Endothelial cell of umbilical vein (primary cell): ENCODE measurements around the gene PID1. TPM values are rescaled to one million over a fixed set of nuclear protein-coding genes. Genes with fewer than 3 reads are reported as not detected.

Source experiments
- BruUV-seq: library from RNA; stranded (reverse); fragments of 400-500 nt; replicated peaks from 2 replicates; lab custom pipeline; 2021; lab: Mats Ljungman, UMichigan
- CTCF ChIA-PET: fragments of 300-600, 350-600 bp; sonication (Branson Sonifier 250); formaldehyde crosslinking; loops from one replicate; lab custom pipeline; 2021; ENCODE audit warnings: antibody characterized with exemption, inconsistent platforms; lab: Charles Lee
- POLR2A ChIA-PET: fragments of 300-600, 350-600 bp; sonication (Branson Sonifier 250); formaldehyde crosslinking; loops from one replicate; lab custom pipeline; 2021; ENCODE audit warnings: antibody characterized with exemption, inconsistent platforms; lab: Charles Lee
- DNase-seq: peaks from one replicate; pipeline ENCODE4 v3.0.0-alpha.2; 2011; ENCODE audit warnings: low read depth, low spot score
- FAIRE-seq: peaks from 2 replicates; lab custom pipeline; 2011; peaks lifted over from hg19 to GRCh38; lab: Jason Lieb, UNC
- H2AFZ ChIP-seq: 2 replicates; pipeline ENCODE4 v1.6.0; 2012; ENCODE audit warnings: low read depth, low read length, control low read depth, inconsistent platforms
- H3K27ac ChIP-seq: 2 replicates; pipeline ENCODE4 v1.5.1; 2011; ENCODE audit warnings: low read depth, mild to moderate bottlenecking, control low read depth, low read length, moderate library complexity; ENCODE audit not compliant: insufficient read depth
- H3K27me3 ChIP-seq, 2 experiments: 2 replicates each; pipeline versions ENCODE4 v1.6.0 to v1.6.1; 2011; ENCODE audit warnings: low read length in 2 of 2, mixed read lengths in 1 of 2; ENCODE audit not compliant: control insufficient read depth in 2 of 2, insufficient read depth in 2 of 2
- H3K36me3 ChIP-seq, 2 experiments: 2 replicates in 1 of 2; 3 replicates in 1 of 2; pipeline ENCODE4 v1.5.1; 2011; ENCODE audit warnings: low read length in 2 of 2, mild to moderate bottlenecking in 1 of 2, moderate library complexity in 1 of 2; ENCODE audit not compliant: control insufficient read depth in 2 of 2, insufficient read depth in 2 of 2; ENCODE audit errors: extremely low read depth in 1 of 2
- H3K4me1 ChIP-seq: 3 replicates; pipeline ENCODE4 v1.5.1; 2011; ENCODE audit warnings: mild to moderate bottlenecking, low read length; ENCODE audit not compliant: control insufficient read depth, insufficient read depth; ENCODE audit errors: extremely low read depth
- H3K4me2 ChIP-seq: 2 replicates; pipeline ENCODE4 v1.6.1; 2011; ENCODE audit warnings: low read length, control low read depth, mixed read lengths; ENCODE audit not compliant: insufficient read depth
- H3K4me3 ChIP-seq, 3 experiments: fragments of 200-600 bp in 1 of 3; sonication (generic), shearing (Covaris generic) in 1 of 3; replicated peaks in 1 of 3; 2 replicates each; pipeline ENCODE4 v1.5.1; 2011 to 2016; ENCODE audit warnings: control low read depth in 3 of 3, low read length in 3 of 3, mild to moderate bottlenecking in 2 of 3, inconsistent platforms in 1 of 3, low read depth in 1 of 3, moderate library complexity in 1 of 3; ENCODE audit not compliant: insufficient read depth in 1 of 3
- H3K79me2 ChIP-seq: 2 replicates; pipeline ENCODE4 v1.6.0; 2012; ENCODE audit warnings: low read length, inconsistent platforms; ENCODE audit not compliant: control insufficient read depth, insufficient read depth
- H3K9ac ChIP-seq: replicated peaks from 2 replicates; pipeline ENCODE3; 2011; ENCODE audit warnings: low read length, control low read depth; ENCODE audit not compliant: insufficient read depth; ENCODE audit errors: extremely low read depth
- H3K9me1 ChIP-seq: replicated peaks from 3 replicates; pipeline ENCODE4 v1.6.0; 2011; ENCODE audit warnings: mild to moderate bottlenecking, low read length; ENCODE audit not compliant: control insufficient read depth, insufficient read depth; ENCODE audit errors: extremely low read depth
- H3K9me3 ChIP-seq: replicated peaks from 2 replicates; pipeline ENCODE4 v1.5.1; 2012; ENCODE audit warnings: low read length, inconsistent platforms; ENCODE audit not compliant: control insufficient read depth, insufficient read depth
- H4K20me1 ChIP-seq: replicated peaks from 2 replicates; pipeline ENCODE3; 2011; ENCODE audit warnings: mild to moderate bottlenecking, low read length; ENCODE audit not compliant: control insufficient read depth, insufficient read depth; ENCODE audit errors: extremely low read depth
- EZH2 ChIP-seq: IDR thresholded peaks from 2 replicates; pipeline ENCODE4 v1.6.1; 2012; ENCODE audit warnings: borderline replicate concordance, low read depth, mild to moderate bottlenecking, moderate library complexity, low read length, inconsistent platforms; ENCODE audit not compliant: severe bottlenecking
- FOS ChIP-seq: IDR thresholded peaks from 2 replicates; pipeline ENCODE4 v1.6.1; 2011; ENCODE audit warnings: mild to moderate bottlenecking, low read length, moderate library complexity, borderline replicate concordance; ENCODE audit not compliant: insufficient read depth
- GATA2 ChIP-seq: IDR thresholded peaks from 2 replicates; pipeline ENCODE4 v1.7.0; 2011; ENCODE audit warnings: low read depth, mild to moderate bottlenecking, moderate library complexity, mixed read lengths, low read length; ENCODE audit not compliant: insufficient read length, insufficient read depth
- JUN ChIP-seq: IDR thresholded peaks from 2 replicates; pipeline ENCODE4 v1.6.1; 2011; ENCODE audit warnings: borderline replicate concordance, low read depth; ENCODE audit not compliant: insufficient read length, insufficient read depth
- MYC ChIP-seq: IDR thresholded peaks from one replicate; pipeline ENCODE4 v1.6.1; 2011; ENCODE audit warnings: mild to moderate bottlenecking, low read depth, low read length
- POLR2A ChIP-seq: IDR thresholded peaks from 2 replicates; pipeline ENCODE4 v1.6.1; 2012; ENCODE audit warnings: low read depth, mild to moderate bottlenecking, control low read depth, low read length
- POLR2AphosphoS5 ChIP-seq: IDR thresholded peaks from 2 replicates; pipeline ENCODE4 v1.6.1; 2012; ENCODE audit warnings: low read depth, mild to moderate bottlenecking, control low read depth, low read length, moderate library complexity; ENCODE audit not compliant: insufficient read depth
- dilution Hi-C: fragments of 300-500 bp; cut with MboI; formaldehyde crosslinking; loops from one replicate; pipeline ENCODE4 v1.15.0; 2019; ENCODE audit warnings: low sequenced_read_pairs; ENCODE audit not compliant: extremely low pct_ligation_motif_present
- intact Hi-C: fragments of 100-400 bp; cut with micrococcal nuclease; formaldehyde crosslinking; loops from one replicate; pipeline ENCODE4 v1.10.0; 2022
- polyA plus RNA-seq, 4 experiments: library from polyadenylated mRNA; depleted of rRNA in 3 of 4; stranded (reverse) in 3 of 4; unstranded in 1 of 4; fragments of >200 nt; gene quantifications; 2 replicates each; pipeline versions ENCODE4 v1.2.1 to v1.2.3, GENCODE V29; 2011 to 2012; ENCODE audit warnings: missing spikeins in 1 of 4
- total RNA-seq: library from RNA; stranded (reverse); gene quantifications from 2 replicates; pipeline ENCODE4 v1.2.3, GENCODE V29; 2021
- TF ChIP-seq, protein P1 (sequence below), 2 donors: IDR thresholded peaks; 1 replicate in 1 of 2; 2 replicates in 1 of 2; pipeline ENCODE4 v1.5.1; 2011; ENCODE audit warnings: low read length in 2 of 2, mild to moderate bottlenecking in 2 of 2, moderate library complexity in 2 of 2, control low read depth in 1 of 2, inconsistent platforms in 1 of 2, low read depth in 1 of 2; ENCODE audit not compliant: insufficient read depth in 1 of 2; ENCODE audit errors: extremely low read depth in 1 of 2
- TF ChIP-seq, protein P2 (sequence below): IDR thresholded peaks from 2 replicates; pipeline ENCODE4 v1.6.1; 2011; ENCODE audit not compliant: insufficient read depth, insufficient read length

Gene PID1
- total and polyA plus RNA-seq, 2 donors (not counting 3 experiments of a cell fraction or from before 2014, with no cell fraction given) = not detected

DNA sequence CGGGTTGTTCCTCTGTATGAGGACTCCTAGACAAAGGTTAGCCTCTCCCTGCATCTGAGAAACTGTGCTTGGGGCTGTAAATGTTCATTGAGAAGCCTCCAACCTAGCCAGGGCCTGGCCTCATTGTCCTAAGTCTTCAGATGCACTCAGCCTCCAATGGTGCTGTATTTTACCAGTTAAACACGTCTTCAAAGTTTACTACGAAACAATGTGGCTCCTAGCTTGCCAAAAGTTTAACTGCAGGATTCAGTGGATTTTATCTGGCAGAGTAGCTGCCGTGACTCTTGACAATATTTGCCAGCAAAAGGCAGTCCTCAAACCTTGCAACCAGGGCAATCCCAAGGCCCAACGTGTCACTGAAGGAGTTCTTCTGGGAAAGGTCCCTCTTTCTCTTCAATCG lies 1.1 kb downstream of the PID1 start:
- H3K9me3 ChIP-seq = no peaks in the 10 kb centered on the region
- H3K27ac ChIP-seq = no peak overlapping the region
- DNase-seq (no peak), FAIRE-seq (no peak)
- ChIA-PET POLR2A (no interaction called here), CTCF (interaction anchor here (0.6 to 1.4 kb wide), 2 partner anchors 53 to 1379 kb away, joined by 3 to 5 read pairs; no protein-coding TSS in a partner anchor)
- no peaks in the 10 kb centered on the region for H3K9me1 ChIP-seq
- H4K20me1 ChIP-seq = no peaks in the 10 kb centered on the region
- no peaks in the 10 kb centered on the region for H3K27me3 ChIP-seq
- TF ChIP-seq, protein P1, sequence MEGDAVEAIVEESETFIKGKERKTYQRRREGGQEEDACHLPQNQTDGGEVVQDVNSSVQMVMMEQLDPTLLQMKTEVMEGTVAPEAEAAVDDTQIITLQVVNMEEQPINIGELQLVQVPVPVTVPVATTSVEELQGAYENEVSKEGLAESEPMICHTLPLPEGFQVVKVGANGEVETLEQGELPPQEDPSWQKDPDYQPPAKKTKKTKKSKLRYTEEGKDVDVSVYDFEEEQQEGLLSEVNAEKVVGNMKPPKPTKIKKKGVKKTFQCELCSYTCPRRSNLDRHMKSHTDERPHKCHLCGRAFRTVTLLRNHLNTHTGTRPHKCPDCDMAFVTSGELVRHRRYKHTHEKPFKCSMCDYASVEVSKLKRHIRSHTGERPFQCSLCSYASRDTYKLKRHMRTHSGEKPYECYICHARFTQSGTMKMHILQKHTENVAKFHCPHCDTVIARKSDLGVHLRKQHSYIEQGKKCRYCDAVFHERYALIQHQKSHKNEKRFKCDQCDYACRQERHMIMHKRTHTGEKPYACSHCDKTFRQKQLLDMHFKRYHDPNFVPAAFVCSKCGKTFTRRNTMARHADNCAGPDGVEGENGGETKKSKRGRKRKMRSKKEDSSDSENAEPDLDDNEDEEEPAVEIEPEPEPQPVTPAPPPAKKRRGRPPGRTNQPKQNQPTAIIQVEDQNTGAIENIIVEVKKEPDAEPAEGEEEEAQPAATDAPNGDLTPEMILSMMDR (IDR thresholded peaks at IDR 0.05; ENCODE audit: extremely low read depth in 1 of 2, insufficient read depth in 1 of 2, low read depth in 1 of 2, low read length in 2 of 2) = no peak
- no peak for TF ChIP-seq JUN
- TF ChIP-seq GATA2 = no peak
- no peaks in the 10 kb centered on the region for H3K79me2 ChIP-seq
- no peak overlapping the region for H3K9ac ChIP-seq
- H2AFZ ChIP-seq = no peak overlapping the region
- dilution Hi-C loops (no loop called here), intact Hi-C loops (no loop called here)
- no peak overlapping the region for H3K4me3 ChIP-seq
- no peaks in the 10 kb centered on the region for H3K4me1 ChIP-seq
- BruUV-seq = no TSS peak
- H3K4me2 ChIP-seq = no peak overlapping the region
- H3K36me3 ChIP-seq = no peaks in the 10 kb centered on the region

DNA sequence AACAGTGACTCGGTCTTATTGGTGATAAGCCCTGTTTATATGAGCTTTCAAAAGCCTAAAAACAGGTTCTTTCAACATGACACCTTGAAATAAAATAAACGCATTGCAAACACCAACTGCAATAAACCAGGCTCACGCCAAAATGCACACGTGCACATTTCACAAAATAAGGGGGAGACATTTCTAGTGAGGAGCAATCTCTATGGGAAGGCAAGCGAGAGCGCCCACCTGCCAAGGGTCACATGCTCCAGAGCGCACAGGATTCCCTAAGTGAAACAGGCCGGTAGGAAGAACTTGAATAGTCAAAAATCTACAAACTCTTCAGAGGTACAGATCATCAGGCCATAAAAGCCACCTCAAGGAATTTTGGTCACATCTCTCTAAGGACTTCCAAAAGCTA lies 1.9 kb downstream of the PID1 start:
- no peaks in the 10 kb centered on the region for H3K4me1 ChIP-seq
- ChIA-PET CTCF (no interaction called here), POLR2A (no interaction called here)
- H3K4me2 ChIP-seq = no peak overlapping the region
- H3K27ac ChIP-seq = no peak overlapping the region
- intact Hi-C loops (no loop called here), dilution Hi-C loops (no loop called here)
- DNase-seq (no peak), FAIRE-seq (no peak)
- H3K9me3 ChIP-seq = no peaks in the 10 kb centered on the region
- H3K4me3 ChIP-seq = no peak overlapping the region
- H4K20me1 ChIP-seq = no peaks in the 10 kb centered on the region
- TF ChIP-seq POLR2AphosphoS5 (no peak), POLR2A (no peak), EZH2 (no peak), GATA2 (no peak), MYC (no peak), FOS (no peak), JUN (no peak)
- TF ChIP-seq, protein P2, sequence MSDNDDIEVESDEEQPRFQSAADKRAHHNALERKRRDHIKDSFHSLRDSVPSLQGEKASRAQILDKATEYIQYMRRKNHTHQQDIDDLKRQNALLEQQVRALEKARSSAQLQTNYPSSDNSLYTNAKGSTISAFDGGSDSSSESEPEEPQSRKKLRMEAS = no peak
- TF ChIP-seq, protein P1 (IDR thresholded peaks at IDR 0.05; ENCODE audit: extremely low read depth in 1 of 2, insufficient read depth in 1 of 2, low read depth in 1 of 2, low read length in 2 of 2) = no peak
- H3K36me3 ChIP-seq = no peaks in the 10 kb centered on the region
- H3K9me1 ChIP-seq = no peaks in the 10 kb centered on the region
- H3K27me3 ChIP-seq = no peaks in the 10 kb centered on the region
- no TSS peak for BruUV-seq
- H2AFZ ChIP-seq = no peak overlapping the region
- no peak overlapping the region for H3K9ac ChIP-seq
- no peaks in the 10 kb centered on the region for H3K79me2 ChIP-seq
